H9 (cell line): Measurements from ENCODE around the gene RAC2. TPM values are rescaled to one million over a fixed set of nuclear protein-coding genes. Genes with fewer than 3 reads are reported as not detected.

ENCODE experiments used
- DNase-seq: peaks from one replicate; pipeline ENCODE4 v3.0.0-alpha.2; 2017
- H2AFZ ChIP-seq: one replicate; pipeline ENCODE4 v1.6.1; 2013; ENCODE audit warnings: mild to moderate bottlenecking, low read length, control low read depth, moderate library complexity
- H2AK5ac ChIP-seq: 2 replicates; pipeline ENCODE4 v1.6.1; 2013; ENCODE audit warnings: low read length, control low read depth, mixed read lengths; ENCODE audit not compliant: insufficient read length
- H2BK120ac ChIP-seq: one replicate; pipeline ENCODE4 v1.6.1; 2013; ENCODE audit warnings: low read depth, mild to moderate bottlenecking, low read length, control low read depth, inconsistent platforms; ENCODE audit not compliant: poor library complexity, severe bottlenecking
- H2BK12ac ChIP-seq: 2 replicates; pipeline ENCODE4 v1.6.1; 2013; ENCODE audit warnings: low read length, control low read depth, mixed read lengths, low read depth; ENCODE audit not compliant: insufficient read length
- H2BK15ac ChIP-seq: 2 replicates; pipeline ENCODE4 v1.6.1; 2013; ENCODE audit warnings: low read depth, low read length, control low read depth
- H2BK20ac ChIP-seq: one replicate; pipeline ENCODE4 v1.6.1; 2013; ENCODE audit warnings: low read depth, mild to moderate bottlenecking, low read length, control low read depth, inconsistent platforms; ENCODE audit not compliant: poor library complexity, severe bottlenecking
- H2BK5ac ChIP-seq: 2 replicates; pipeline ENCODE4 v1.6.1; 2013; ENCODE audit warnings: low read length, control low read depth, mixed read lengths; ENCODE audit not compliant: insufficient read length
- H3K14ac ChIP-seq: 2 replicates; pipeline ENCODE4 v1.6.1; 2013; ENCODE audit warnings: low read length, control low read depth; ENCODE audit not compliant: insufficient read depth
- H3K18ac ChIP-seq: 2 replicates; pipeline ENCODE4 v1.6.1; 2013; ENCODE audit warnings: low read depth, mild to moderate bottlenecking, mixed read lengths, low read length, control low read depth; ENCODE audit not compliant: insufficient read length
- H3K23ac ChIP-seq: 2 replicates; pipeline ENCODE4 v1.6.1; 2013; ENCODE audit warnings: low read length, control low read depth, mixed read lengths, low read depth; ENCODE audit not compliant: insufficient read length
- H3K23me2 ChIP-seq: 2 replicates; pipeline ENCODE4 v1.6.1; 2013; ENCODE audit warnings: low read depth, mild to moderate bottlenecking, mixed read lengths, low read length, control low read depth; ENCODE audit not compliant: insufficient read length, poor library complexity, severe bottlenecking
- H3K27ac ChIP-seq: 2 replicates; pipeline ENCODE4 v1.5.1; 2013; ENCODE audit warnings: low read length, control low read depth, mixed read lengths, low read depth; ENCODE audit not compliant: insufficient read length
- H3K27me3 ChIP-seq: 2 replicates; pipeline ENCODE4 v1.6.1; 2013; ENCODE audit warnings: low read length, control low read depth, inconsistent platforms; ENCODE audit not compliant: insufficient read depth
- H3K4ac ChIP-seq: 2 replicates; pipeline ENCODE4 v1.6.1; 2013; ENCODE audit warnings: low read depth, mild to moderate bottlenecking, control low read depth, inconsistent platforms, low read length, moderate library complexity
- H3K4me1 ChIP-seq: 2 replicates; pipeline ENCODE4 v1.6.1; 2013; ENCODE audit warnings: low read length, control low read depth, inconsistent platforms; ENCODE audit not compliant: insufficient read depth
- H3K4me2 ChIP-seq: 2 replicates; pipeline ENCODE4 v1.6.1; 2013; ENCODE audit warnings: low read length, control low read depth, mixed read lengths; ENCODE audit not compliant: insufficient read length, insufficient read depth
- H3K56ac ChIP-seq: 2 replicates; pipeline ENCODE4 v1.6.1; 2013; ENCODE audit warnings: low read depth, mild to moderate bottlenecking, mixed read lengths, low read length, control low read depth; ENCODE audit not compliant: insufficient read length
- H3K79me1 ChIP-seq: 2 replicates; pipeline ENCODE4 v1.6.1; 2013; ENCODE audit warnings: low read depth, mild to moderate bottlenecking, moderate library complexity, low read length, control low read depth, inconsistent platforms; ENCODE audit not compliant: insufficient read depth, poor library complexity, severe bottlenecking
- H3K79me2 ChIP-seq: 2 replicates; pipeline ENCODE4 v1.6.1; 2013; ENCODE audit warnings: low read length, control low read depth, inconsistent platforms; ENCODE audit not compliant: insufficient read depth
- H3K9ac ChIP-seq: 2 replicates; pipeline ENCODE4 v1.6.1; 2013; ENCODE audit warnings: low read length, control low read depth, mixed read lengths; ENCODE audit not compliant: insufficient read length; ENCODE audit errors: extremely low read depth
- H3K9me3 ChIP-seq: one replicate; pipeline ENCODE4 v1.6.1; 2013; ENCODE audit warnings: low read depth, low read length, inconsistent platforms; ENCODE audit not compliant: control insufficient read depth
- H3T11ph ChIP-seq: one replicate; pipeline ENCODE4 v1.6.1; 2013; ENCODE audit warnings: mild to moderate bottlenecking, low read length, control low read depth, inconsistent platforms
- H4K20me1 ChIP-seq: one replicate; pipeline ENCODE4 v1.6.1; 2013; ENCODE audit not compliant: control insufficient read depth, insufficient read length, insufficient read depth
- H4K5ac ChIP-seq: 2 replicates; pipeline ENCODE4 v1.6.1; 2013; ENCODE audit warnings: low read depth, mild to moderate bottlenecking, mixed read lengths, low read length, control low read depth; ENCODE audit not compliant: insufficient read length
- H4K8ac ChIP-seq: replicated peaks from 2 replicates; pipeline ENCODE4 v1.6.1; 2013; ENCODE audit warnings: low read length, control low read depth, mixed read lengths, low read depth; ENCODE audit not compliant: insufficient read length
- H4K91ac ChIP-seq: 2 replicates; pipeline ENCODE4 v1.6.1; 2013; ENCODE audit warnings: low read depth, mild to moderate bottlenecking, moderate library complexity, mixed read lengths, low read length, control low read depth; ENCODE audit not compliant: insufficient read length
- H3K27ac Mint-ChIP-seq, 3 experiments: 2 replicates in 2 of 3; 3 replicates in 1 of 3; pipeline ENCODE4 v1.8.0; 2020 to 2021; ENCODE audit warnings: mixed read lengths in 3 of 3, mild to moderate bottlenecking in 1 of 3, moderate library complexity in 1 of 3
- H3K27me3 Mint-ChIP-seq: 2 replicates; pipeline ENCODE4 v1.8.0; 2021; ENCODE audit warnings: low read depth, mild to moderate bottlenecking, moderate library complexity, mixed read lengths
- H3K36me3 Mint-ChIP-seq, 3 experiments: 2 replicates in 2 of 3; 3 replicates in 1 of 3; pipeline ENCODE4 v1.8.0; 2020 to 2021; ENCODE audit warnings: low read depth in 3 of 3, mixed read lengths in 3 of 3; ENCODE audit not compliant: insufficient read depth in 1 of 3
- H3K4me1 Mint-ChIP-seq, 2 experiments: 2 replicates each; pipeline ENCODE4 v1.8.0; 2020; ENCODE audit warnings: mixed read lengths in 2 of 2
- H3K4me3 Mint-ChIP-seq, 2 experiments: 2 replicates in 1 of 2; 3 replicates in 1 of 2; pipeline ENCODE4 v1.8.0; 2020 to 2021; ENCODE audit warnings: mild to moderate bottlenecking in 2 of 2, mixed read lengths in 2 of 2, moderate library complexity in 1 of 2
- H3K9me3 Mint-ChIP-seq, 2 experiments: 2 replicates in 1 of 2; 3 replicates in 1 of 2; pipeline ENCODE4 v1.8.0; 2020; ENCODE audit warnings: mild to moderate bottlenecking in 2 of 2, mixed read lengths in 2 of 2, moderate library complexity in 1 of 2
- CTCF ChIP-seq: fragments of 200-600 bp; sonication (generic); conservative IDR thresholded peaks from 3 replicates; pipeline ENCODE4 v1.8.0; 2021; ENCODE audit warnings: antibody characterized with exemption, mild to moderate bottlenecking
- WGBS: extraction: QIAGEN DNeasy Blood & Tissue Kit; methylation state at CpG from one replicate; pipeline ENCODE4 v1.1.7; 2013; ENCODE audit warnings: missing lambda C conversion rate, low lambda C conversion rate, mixed read lengths; ENCODE audit not compliant: insufficient read length; ENCODE audit errors: extremely low coverage; 5-methylcytosine and 5-hydroxymethylcytosine counted together
- total RNA-seq: library from RNA; stranded (reverse); gene quantifications from 2 replicates; pipeline ENCODE4 v1.2.1, GENCODE V29; 2021

The RAC2 gene
- total RNA-seq, 1 experiment from 2014 or later, result 2.8 TPM

- H2AFZ ChIP-seq, result no peak overlapping the region
These were observed 66.8 kb downstream of the RAC2 start for GRCh38 chr22:37177221-37177620.

More at GRCh38 chr22:37177221-37177620, 66.8 kb downstream of the RAC2 start:
- Mint-ChIP-seq H3K27me3 (peaks cover 38% of the 10 kb centered on the region), H3K9me3 (no peaks in the 10 kb centered on the region; a peak in 1 of 5 replicates), H3K4me3 (no peak overlapping the region), H3K36me3 (no peaks in the 10 kb centered on the region; a peak in 1 of 7 replicates), H3K27ac (no peak overlapping the region; a peak in 1 of 7 replicates), H3K4me1 (peaks cover 30 to 51% of the 10 kb centered on the region in 2 experiments)
- Histone ChIP-seq H3K4me2 (no peak overlapping the region), H3K4me1 (no peaks in the 10 kb centered on the region), H3K18ac (no peak overlapping the region), H4K5ac (no peak overlapping the region), H4K91ac (no peak overlapping the region), H3K9ac (no peak overlapping the region), H2BK20ac (no peak overlapping the region), H2BK15ac (no peak overlapping the region), H3K27ac (no peak overlapping the region), H3K14ac (no peak overlapping the region), H3T11ph (no peak overlapping the region), H3K4ac (no peak overlapping the region), H3K56ac (no peak overlapping the region), H2BK5ac (no peak overlapping the region), H4K20me1 (no peaks in the 10 kb centered on the region), H3K79me1 (no peaks in the 10 kb centered on the region), H2AK5ac (no peak overlapping the region), H3K23ac (no peak overlapping the region), H2BK120ac (no peak overlapping the region), H2BK12ac (no peak overlapping the region), H3K79me2 (no peaks in the 10 kb centered on the region), H4K8ac (no peak overlapping the region), H3K9me3 (no peaks in the 10 kb centered on the region), H3K23me2 (no peaks in the 10 kb centered on the region), H3K27me3 (no peaks in the 10 kb centered on the region)
- no CpG with 5 or more reads among the region's 5 CpGs for WGBS
- no peak for DNase-seq
- TF ChIP-seq CTCF, result no peak
